Spinal cord (tissue), 10 donors: Measurements from ENCODE around the gene TOM1L2. TPM values are rescaled to one million over a fixed set of nuclear protein-coding genes. Genes with fewer than 3 reads are reported as not detected.
A peak's percentile ranks its signal among the peaks of the same experiment; 100 is the strongest.

ENCODE experiments used
- DNase-seq, 6 donors: peaks; one replicate each; pipeline versions ENCODE4 v3.0.0 to v3.0.0-alpha.2; 2013 to 2015; ENCODE audit warnings: low spot score in 6 of 6, low read depth in 4 of 6
- H3K27ac ChIP-seq: one replicate; pipeline ENCODE4 v1.5.1; 2013; ENCODE audit warnings: low read depth, low read length, control low read depth
- H3K27me3 ChIP-seq: one replicate; pipeline ENCODE4 v1.6.1; 2013; ENCODE audit warnings: low read length; ENCODE audit not compliant: control insufficient read depth, insufficient read depth
- H3K36me3 ChIP-seq: one replicate; pipeline ENCODE4 v1.6.1; 2013; ENCODE audit warnings: low read length; ENCODE audit not compliant: control insufficient read depth, insufficient read depth
- H3K4me1 ChIP-seq: one replicate; pipeline ENCODE4 v1.6.1; 2013; ENCODE audit warnings: low read length; ENCODE audit not compliant: control insufficient read depth, insufficient read depth
- H3K4me3 ChIP-seq: one replicate; pipeline ENCODE4 v1.5.1; 2013; ENCODE audit warnings: low read depth, low read length, control low read depth
- H3K9me3 ChIP-seq: one replicate; pipeline ENCODE4 v1.6.1; 2013; ENCODE audit warnings: low read length; ENCODE audit not compliant: control insufficient read depth, insufficient read depth
- WGBS: methylation state at CpG from one replicate; pipeline ENCODE4 v1.1.5; 2013; ENCODE audit warnings: missing lambda C conversion rate; ENCODE audit not compliant: insufficient coverage; 5-methylcytosine and 5-hydroxymethylcytosine counted together
- polyA plus RNA-seq, 2 donors: library from polyadenylated mRNA; unstranded; fragments of 120-200 nt; gene quantifications; one replicate each; pipeline ENCODE4 v1.2.1, GENCODE V29; 2013; ENCODE audit not compliant: insufficient read length in 2 of 2
- total RNA-seq, 2 donors: library from RNA; depleted of rRNA in 1 of 2; stranded (reverse); fragments of 120-200 nt in 1 of 2; fragments of >200 nt in 1 of 2; gene quantifications; one replicate each; pipeline versions ENCODE4 v1.2.3 to v1.2.4, GENCODE V29; 2013 to 2014
- donor health status: healthy.

TOM1L2 gene
- total and polyA plus RNA-seq, 4 donors: 44.3 to 121 (median 75.7) TPM

DNA sequence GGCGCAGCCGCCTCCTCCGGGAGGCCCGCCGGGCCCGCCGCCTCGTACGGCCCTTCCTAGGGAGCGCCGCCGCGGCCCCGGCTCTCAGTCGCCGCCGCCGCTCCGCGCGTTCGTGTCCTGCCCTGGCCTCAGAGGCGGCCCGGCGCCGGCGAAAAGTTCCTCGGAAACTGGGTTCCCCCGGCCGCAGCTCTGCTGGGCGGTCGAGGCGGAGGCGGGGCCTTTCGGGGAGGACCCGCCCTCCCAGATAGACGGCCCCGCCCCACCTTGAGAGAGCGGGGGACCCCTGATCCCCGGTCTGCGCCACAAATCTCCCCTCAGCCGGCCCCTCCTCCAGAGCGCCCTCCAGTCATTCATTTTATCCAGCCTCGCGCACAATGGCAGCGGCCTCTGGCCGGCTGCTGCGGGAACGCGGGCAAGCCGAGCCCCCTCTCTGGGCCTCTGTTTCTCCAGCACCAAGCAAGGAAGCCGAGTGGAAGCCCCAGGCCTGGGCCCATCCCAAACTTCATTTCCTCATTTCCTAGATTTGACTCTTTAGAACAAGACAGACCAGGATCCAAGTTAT is 135.3 kb downstream of the TOM1L2 start, which contains the start of gene SREBF1:
Gene SREBF1 (minus strand): TSS at position 169 of the 562 bp plus-strand sequence. CDS start 169 bp downstream, outside the sequence.
- no peaks in the 10 kb centered on the region for H3K27me3 ChIP-seq
- no peaks in the 10 kb centered on the region for H3K9me3 ChIP-seq
- DNase-seq: peak in 2 of 6 donors; percentile 75 to 79
- peak within 1 kb of the TSS; percentile 76 for H3K4me3 ChIP-seq
- H3K4me1 ChIP-seq: peaks cover 64% of the 10 kb centered on the region
- peaks cover 6% of the 10 kb centered on the region for H3K36me3 ChIP-seq
- peak within 1 kb of the TSS; percentile 92 for H3K27ac ChIP-seq
- WGBS: under 1% methylated on average over 52 of the region's 52 CpGs

DNA sequence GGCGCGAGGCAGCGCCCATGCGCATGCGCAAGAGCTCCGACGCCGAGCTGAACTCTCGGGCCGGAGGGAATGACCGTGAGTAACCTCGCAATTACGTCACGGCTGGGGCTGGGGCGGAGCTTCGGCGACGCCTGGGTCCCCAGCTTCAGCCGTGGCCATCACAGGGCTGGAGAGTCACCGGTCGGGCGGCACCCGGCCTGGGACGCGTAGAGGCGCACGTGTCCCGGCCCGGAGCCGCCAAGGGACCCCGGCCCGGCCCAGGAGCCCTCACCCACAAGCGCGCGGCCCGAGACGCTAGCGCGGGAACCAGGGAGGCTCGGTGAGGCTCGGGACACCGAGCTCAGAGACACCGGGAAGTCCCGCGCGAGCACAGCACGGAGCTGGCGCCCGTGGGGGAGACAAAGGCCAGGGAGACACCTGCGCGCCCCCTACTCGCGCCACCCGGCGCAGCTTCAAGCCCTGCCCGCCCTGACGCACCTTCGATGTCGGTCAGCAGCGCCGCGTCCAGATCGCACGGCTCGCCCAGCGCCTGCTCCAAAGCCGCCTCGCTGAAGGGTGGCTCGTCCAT is 135.9 kb downstream of the TOM1L2 start:
- Histone ChIP-seq H3K27me3 (no peaks in the 10 kb centered on the region), H3K4me1 (peaks cover 64% of the 10 kb centered on the region), H3K27ac (peak overlapping the region; percentile 92), H3K36me3 (peaks cover 10% of the 10 kb centered on the region), H3K9me3 (no peaks in the 10 kb centered on the region), H3K4me3 (peak overlapping the region; percentile 76)
- 0% methylated on average over 69 of the region's 69 CpGs for WGBS
- peak; percentile 90 to 98 (median 94) for DNase-seq

DNA sequence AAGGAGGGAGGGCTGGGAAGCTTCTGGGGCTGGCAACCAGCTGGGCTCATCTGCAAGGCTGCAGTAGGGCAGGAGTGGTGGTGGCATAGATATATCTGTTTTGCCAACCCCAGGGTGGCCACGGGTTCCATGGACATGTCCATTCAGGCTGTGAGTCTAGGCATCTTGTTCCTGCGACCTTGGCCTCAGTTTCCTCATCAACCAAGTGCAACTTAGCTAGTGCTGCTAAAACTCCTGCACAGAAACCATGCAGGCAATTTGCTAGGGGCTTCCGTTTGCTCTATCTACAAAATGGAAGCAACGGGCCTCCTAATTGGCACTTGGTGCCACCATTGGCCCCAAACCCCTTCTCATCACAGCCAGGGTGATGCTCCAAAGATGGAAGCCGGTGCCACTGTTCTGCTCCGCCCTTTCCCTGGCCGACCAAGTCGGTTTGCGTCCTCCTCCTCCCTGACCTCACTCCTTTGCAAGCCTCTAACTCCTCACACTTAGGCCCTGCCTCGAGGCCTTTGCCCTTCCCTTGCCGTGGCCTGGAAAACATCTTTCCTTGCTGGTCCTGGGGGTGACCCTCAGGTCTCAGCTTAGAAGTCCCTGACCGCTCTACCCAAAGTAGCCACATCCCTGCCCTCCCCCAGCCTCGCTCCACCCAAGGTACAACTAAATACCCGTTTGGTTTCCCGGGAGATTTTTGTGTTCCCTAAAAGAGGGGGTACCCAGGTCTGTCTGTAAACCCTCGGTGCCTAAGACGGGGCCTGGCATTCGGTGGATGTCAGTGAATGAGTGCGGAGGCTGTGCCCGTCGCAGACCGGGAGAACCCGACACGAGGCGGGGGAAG is 136.6 kb downstream of the TOM1L2 start:
- Histone ChIP-seq H3K27me3 (no peaks in the 10 kb centered on the region), H3K4me3 (peak overlapping the region; percentile 76), H3K4me1 (peaks cover 63% of the 10 kb centered on the region), H3K36me3 (peaks cover 12% of the 10 kb centered on the region), H3K27ac (peak overlapping the region; percentile 92), H3K9me3 (no peaks in the 10 kb centered on the region)
- 26% methylated on average over 21 of the region's 25 CpGs for WGBS
- DNase-seq: no peak

DNA sequence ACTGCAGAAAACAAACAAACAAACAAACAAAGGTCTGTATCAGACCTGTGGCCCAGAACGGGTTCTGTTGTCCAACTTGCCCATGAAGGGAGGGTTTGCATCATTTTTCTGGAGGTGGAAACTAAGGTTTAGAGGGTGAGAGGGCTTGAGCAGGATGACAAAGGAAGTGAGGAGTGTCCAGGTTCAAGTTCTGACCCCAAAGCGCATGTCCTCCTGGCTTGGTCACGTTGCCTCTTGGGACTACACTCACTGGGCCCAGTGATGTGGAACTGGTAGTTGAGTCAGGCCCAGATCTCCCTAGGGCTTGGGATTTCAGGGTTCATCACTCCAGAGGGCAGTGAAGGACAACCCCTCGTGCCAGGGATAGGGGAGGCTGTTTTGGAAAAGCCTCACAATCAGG is 137.2 kb downstream of the TOM1L2 start:
- no peak overlapping the region for H3K4me3 ChIP-seq
- H3K36me3 ChIP-seq: peaks cover 15% of the 10 kb centered on the region
- H3K27ac ChIP-seq: no peak overlapping the region
- no peaks in the 10 kb centered on the region for H3K27me3 ChIP-seq
- H3K4me1 ChIP-seq: peaks cover 57% of the 10 kb centered on the region
- no peaks in the 10 kb centered on the region for H3K9me3 ChIP-seq
- WGBS: 86% methylated on average over 4 of the region's 4 CpGs
- DNase-seq: no peak

GRCh38 chr17:17833658-17834357 is 138.4 kb downstream of the TOM1L2 start:
- DNase-seq: no peak
- Histone ChIP-seq H3K4me3 (no peak overlapping the region), H3K27ac (no peak overlapping the region), H3K36me3 (peaks cover 15% of the 10 kb centered on the region), H3K4me1 (peaks cover 45% of the 10 kb centered on the region), H3K9me3 (no peaks in the 10 kb centered on the region), H3K27me3 (no peaks in the 10 kb centered on the region)
- 90% methylated on average over 3 of the region's 8 CpGs for WGBS

DNA sequence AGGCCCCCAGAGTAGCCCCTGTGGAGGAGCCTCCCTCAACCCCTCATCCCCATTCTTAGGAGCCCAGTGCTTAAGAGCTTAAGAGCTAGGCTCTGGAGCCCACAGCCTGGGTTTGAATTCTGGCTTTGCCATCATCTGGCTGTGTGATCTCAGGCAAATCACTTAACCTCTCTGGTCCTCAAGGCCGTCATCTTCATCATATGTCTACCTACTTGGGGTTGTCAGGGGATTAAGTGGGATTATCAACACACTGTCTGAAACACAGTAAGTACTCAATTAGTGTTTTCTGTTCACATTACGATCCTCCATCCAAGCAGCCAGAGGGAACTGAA is 140.2 kb downstream of the TOM1L2 start:
- Histone ChIP-seq H3K4me3 (no peak overlapping the region), H3K27me3 (no peaks in the 10 kb centered on the region), H3K36me3 (peaks cover 25% of the 10 kb centered on the region), H3K9me3 (no peaks in the 10 kb centered on the region), H3K27ac (no peak overlapping the region), H3K4me1 (peaks cover 27% of the 10 kb centered on the region)
- DNase-seq: no peak
- 92% methylated on average over 1 of the region's 2 CpGs for WGBS

GRCh38 chr17:17831208-17832031 is 140.8 kb downstream of the TOM1L2 start:
- Histone ChIP-seq H3K27me3 (no peaks in the 10 kb centered on the region), H3K36me3 (peaks cover 26% of the 10 kb centered on the region), H3K27ac (no peak overlapping the region), H3K4me3 (no peak overlapping the region), H3K4me1 (peaks cover 24% of the 10 kb centered on the region), H3K9me3 (no peaks in the 10 kb centered on the region)
- 54% methylated on average over 12 of the region's 12 CpGs for WGBS
- peak in 2 of 6 donors; percentile 33 to 70 for DNase-seq

DNA sequence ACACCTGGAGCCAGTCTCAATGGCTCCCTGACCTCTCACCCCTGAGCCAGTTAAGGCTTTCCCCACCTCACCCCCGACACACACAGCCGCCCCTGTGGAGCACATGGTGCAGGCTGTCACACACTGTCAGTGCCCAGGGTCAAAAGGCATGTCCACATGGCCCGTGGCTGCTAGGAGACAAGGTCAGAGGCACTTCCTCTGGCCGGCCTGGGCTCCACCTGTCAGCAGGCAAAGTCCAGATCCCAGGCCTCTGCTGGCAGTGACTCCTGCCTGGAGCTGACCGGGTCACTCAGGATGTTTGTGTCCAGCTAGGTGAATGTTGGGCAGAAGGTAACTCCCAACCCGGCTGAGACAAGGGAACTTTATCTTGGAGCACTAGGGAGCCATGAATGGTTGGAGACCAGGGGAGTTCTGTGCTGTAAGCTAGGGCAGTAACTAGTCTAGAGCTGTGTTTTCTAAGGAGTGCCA is 141.4 kb downstream of the TOM1L2 start:
- no peaks in the 10 kb centered on the region for H3K27me3 ChIP-seq
- 62% methylated on average over 5 of the region's 6 CpGs for WGBS
- no peaks in the 10 kb centered on the region for H3K9me3 ChIP-seq
- DNase-seq: no peak
- no peak overlapping the region for H3K27ac ChIP-seq
- peaks cover 22% of the 10 kb centered on the region for H3K4me1 ChIP-seq
- H3K4me3 ChIP-seq: no peak overlapping the region
- H3K36me3 ChIP-seq: peaks cover 26% of the 10 kb centered on the region

DNA sequence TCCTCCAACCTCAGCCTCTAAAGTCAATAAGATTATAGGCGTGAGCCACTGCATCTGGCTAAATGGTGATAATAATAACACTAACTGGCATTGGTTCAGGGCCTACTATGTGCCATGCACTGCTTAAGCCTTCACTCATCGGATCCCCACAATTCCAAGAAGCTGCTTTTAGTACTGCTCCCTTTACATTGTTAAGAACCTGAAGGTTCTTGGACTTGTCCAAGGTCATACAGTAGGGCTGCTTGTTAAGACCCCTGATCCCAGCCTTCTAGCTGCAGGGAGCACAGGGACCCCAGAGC is 142.0 kb downstream of the TOM1L2 start:
- WGBS: 90% methylated on average over 1 of the region's 2 CpGs
- no peak overlapping the region for H3K27ac ChIP-seq
- H3K36me3 ChIP-seq: peaks cover 23% of the 10 kb centered on the region
- no peak for DNase-seq
- no peak overlapping the region for H3K4me3 ChIP-seq
- peaks cover 22% of the 10 kb centered on the region for H3K4me1 ChIP-seq
- no peaks in the 10 kb centered on the region for H3K9me3 ChIP-seq
- H3K27me3 ChIP-seq: no peaks in the 10 kb centered on the region
